HepG2 (cell line): ENCODE results near the gene ZNF620. TPM values are rescaled to one million over a fixed set of nuclear protein-coding genes. Genes with fewer than 3 reads are reported as not detected.

Experiments
- AGO1 ChIP-seq: fragments of 200-400 bp; formaldehyde crosslinking; IDR thresholded peaks from 2 replicates; pipeline ENCODE4 v1.6.1; 2017; ENCODE audit warnings: mild to moderate bottlenecking, low read depth, low read length, moderate library complexity; ENCODE audit not compliant: poor library complexity, severe bottlenecking
- DNMT3B ChIP-seq: conservative IDR thresholded peaks from 2 replicates; pipeline ENCODE4 v1.6.1; 2016; ENCODE audit warnings: missing biosample characterization, control low read depth
- HCFC1 ChIP-seq: fragments of 150-350 bp; IDR thresholded peaks from 2 replicates; pipeline ENCODE4 v1.6.1; 2014; ENCODE audit warnings: low read depth, low read length
- HNF1B ChIP-seq: sonication (generic); formaldehyde crosslinking; IDR thresholded peaks from 2 replicates; pipeline ENCODE4 v1.5.1; 2020; ENCODE audit warnings: mild to moderate bottlenecking, moderate library complexity, missing genetic modification reagents
- HNF4A ChIP-seq: sonication (generic); formaldehyde crosslinking; IDR thresholded peaks from 2 replicates; pipeline ENCODE4 v1.4.0; 2020; ENCODE audit warnings: missing genetic modification reagents
- HNRNPLL ChIP-seq: fragments of 200-400 bp; formaldehyde crosslinking; IDR thresholded peaks from 2 replicates; pipeline ENCODE4 v1.6.1; 2017; ENCODE audit warnings: mild to moderate bottlenecking, low read depth, low read length; ENCODE audit not compliant: poor library complexity, severe bottlenecking
- HOXA5 ChIP-seq: sonication (generic); formaldehyde crosslinking; IDR thresholded peaks from 2 replicates; pipeline ENCODE4 v1.4.0; 2020; ENCODE audit warnings: missing genetic modification reagents
- MAFG ChIP-seq: sonication (generic); formaldehyde crosslinking; IDR thresholded peaks from 2 replicates; pipeline ENCODE4 v1.5.1; 2020; ENCODE audit warnings: mild to moderate bottlenecking, missing genetic modification reagents
- MYNN ChIP-seq: sonication (generic); formaldehyde crosslinking; IDR thresholded peaks from 2 replicates; pipeline ENCODE4 v1.4.0; 2020; ENCODE audit warnings: mild to moderate bottlenecking, low read depth, missing genetic modification reagents
- NBN ChIP-seq: fragments of 450-650 bp; conservative IDR thresholded peaks from 2 replicates; pipeline ENCODE4 v1.6.1; 2017
- NR1H2 ChIP-seq: sonication (generic); formaldehyde crosslinking; IDR thresholded peaks from 2 replicates; pipeline ENCODE4 v1.8.1; 2022; ENCODE audit warnings: low read depth, missing genetic modification reagents, borderline replicate concordance
- NRL ChIP-seq: sonication (generic); formaldehyde crosslinking; IDR thresholded peaks from 2 replicates; pipeline ENCODE4 v1.5.0; 2020; ENCODE audit warnings: missing genetic modification reagents, mild to moderate bottlenecking, moderate library complexity, borderline replicate concordance
- PCBP1 ChIP-seq: fragments of 200-400 bp; formaldehyde crosslinking; IDR thresholded peaks from 2 replicates; pipeline ENCODE4 v1.6.1; 2017; ENCODE audit warnings: mild to moderate bottlenecking, low read depth, low read length, borderline replicate concordance
- PCBP2 ChIP-seq: fragments of 200-400 bp; formaldehyde crosslinking; optimal IDR thresholded peaks from 2 replicates; pipeline ENCODE3; 2018; ENCODE audit warnings: low read length, low read depth; ENCODE audit not compliant: poor library complexity, severe bottlenecking
- PREB ChIP-seq: sonication (generic); formaldehyde crosslinking; IDR thresholded peaks from 2 replicates; pipeline ENCODE4 v1.4.0; 2020; ENCODE audit warnings: missing genetic modification reagents
- TAF1 ChIP-seq: sonication (generic); formaldehyde crosslinking; IDR thresholded peaks from 2 replicates; pipeline ENCODE4 v1.4.0; 2020; ENCODE audit warnings: missing genetic modification reagents
- ZBTB7A ChIP-seq: sonication (generic); formaldehyde crosslinking; IDR thresholded peaks from 2 replicates; pipeline ENCODE4 v1.8.0; 2022; ENCODE audit warnings: mild to moderate bottlenecking, missing genetic modification reagents
- ZMYM4 ChIP-seq: sonication (generic); formaldehyde crosslinking; IDR thresholded peaks from 2 replicates; pipeline ENCODE4 v1.8.1; 2023; ENCODE audit warnings: mild to moderate bottlenecking, missing genetic modification reagents
- ZNF101 ChIP-seq: sonication (generic); formaldehyde crosslinking; IDR thresholded peaks from 2 replicates; pipeline ENCODE4 v1.4.0; 2020; ENCODE audit warnings: mild to moderate bottlenecking, low read depth, missing genetic modification reagents, borderline replicate concordance
- ZNF143 ChIP-seq: sonication (generic); formaldehyde crosslinking; IDR thresholded peaks from 2 replicates; pipeline ENCODE4 v1.4.0; 2020; ENCODE audit warnings: missing genetic modification reagents
- ZNF17 ChIP-seq: sonication (generic); formaldehyde crosslinking; IDR thresholded peaks from 2 replicates; pipeline ENCODE4 v1.5.0; 2020; ENCODE audit warnings: mild to moderate bottlenecking, missing genetic modification reagents
- ZNF276 ChIP-seq: sonication (generic); formaldehyde crosslinking; IDR thresholded peaks from 2 replicates; pipeline ENCODE4 v1.4.0; 2020; ENCODE audit warnings: mild to moderate bottlenecking, low read depth, missing genetic modification reagents
- ZNF34 ChIP-seq: sonication (generic); formaldehyde crosslinking; IDR thresholded peaks from 2 replicates; pipeline ENCODE4 v1.4.0; 2020; ENCODE audit warnings: mild to moderate bottlenecking, missing genetic modification reagents, borderline replicate concordance
- ZNF382 ChIP-seq: sonication (generic); formaldehyde crosslinking; IDR thresholded peaks from 2 replicates; pipeline ENCODE4 v1.5.0; 2020; ENCODE audit warnings: missing genetic modification reagents, mild to moderate bottlenecking, borderline replicate concordance
- ZNF501 ChIP-seq: sonication (generic); formaldehyde crosslinking; IDR thresholded peaks from 2 replicates; pipeline ENCODE4 v1.5.1; 2020; ENCODE audit warnings: mild to moderate bottlenecking, moderate library complexity, missing genetic modification reagents
- ZNF598 ChIP-seq: sonication (generic); formaldehyde crosslinking; IDR thresholded peaks from 2 replicates; pipeline ENCODE4 v1.5.1; 2020; ENCODE audit warnings: mild to moderate bottlenecking, missing genetic modification reagents, borderline replicate concordance
- polyA plus RNA-seq, 8 experiments: library from polyadenylated mRNA; depleted of rRNA in 3 of 8; stranded (reverse) in 7 of 8; unstranded in 1 of 8; fragments of >200 nt; fragmentation: Illumina TruSeq in 4 of 8; extraction: Trizol in 4 of 8; gene quantifications; 2 replicates each; pipeline versions ENCODE4 v1.2.1 to v1.2.3, GENCODE V29; 2011 to 2016; ENCODE audit warnings: low read depth in 4 of 8, missing spikeins in 1 of 8, mixed read lengths in 1 of 8; ENCODE audit not compliant: insufficient read depth in 1 of 8
- total RNA-seq, 5 experiments: library from RNA; depleted of rRNA; stranded (reverse); fragments of >200 nt; fragmentation: Illumina TruSeq; extraction: Trizol; gene quantifications; 2 replicates each; pipeline ENCODE4 v1.2.3, GENCODE V29; 2016; ENCODE audit warnings: low read depth in 1 of 5

The ZNF620 gene
- total and polyA plus RNA-seq, 2 of the 13 experiments (the other 11 are each of a cell fraction or from before 2014, with no cell fraction given) = 2.3 to 12.2 TPM

GRCh38 chr3:40476478-40477470 lies 29.1 kb upstream of the ZNF620 start, which contains the start of gene ZNF619 (continued):
- TF ChIP-seq ZNF501 (CRISPR knock-in tag) (peak; percentile 52; the same call in 1 of the 2 replicates), ZNF382 (CRISPR knock-in tag) (no peak), MAFG (CRISPR knock-in tag) (no peak), NBN (no peak), NRL (CRISPR knock-in tag) (peak; percentile 24; the same call in 1 of the 2 replicates), ZNF17 (CRISPR knock-in tag) (no peak), TAF1 (CRISPR knock-in tag) (peak; percentile 51; the same call in 1 of the 2 replicates), ZNF101 (CRISPR knock-in tag) (no peak), PCBP2 (no peak), PCBP1 (no peak), HNF1B (CRISPR knock-in tag) (peak; percentile 62; the same call in 1 of the 2 replicates), DNMT3B (CRISPR knock-in tag) (no peak), ZBTB7A (no peak), HNF4A (CRISPR knock-in tag) (no peak), HOXA5 (CRISPR knock-in tag) (peak; percentile 71; the same call in 1 of the 2 replicates), HCFC1 (peak; percentile 20; the same call in 1 of the 2 replicates), NR1H2 (no peak), ZNF34 (no peak), HNRNPLL (peak; percentile 41), MYNN (CRISPR knock-in tag) (no peak), ZNF143 (no peak), ZMYM4 (CRISPR knock-in tag) (0 out of 2 replicates have a peak, but pooled peaks have one; percentile 1), PREB (CRISPR knock-in tag) (no peak), ZNF598 (CRISPR knock-in tag) (peak; percentile 59; the same call in 1 of the 2 replicates), AGO1 (no peak), ZNF276 (CRISPR knock-in tag) (no peak)
